Activated CD8-positive, alpha-beta memory T cell treated with anti-CD3 and anti-CD28 coated beads, Interleukin-2, amount 50 U/mL, for 1 hour (primary cell): ENCODE measurements around the gene ALLC.

Source experiments
- DNase-seq: peaks from one replicate; pipeline ENCODE4 v3.0.0-alpha.2; 2020; ENCODE audit errors: extremely low read depth

The ALLC gene

DNA sequence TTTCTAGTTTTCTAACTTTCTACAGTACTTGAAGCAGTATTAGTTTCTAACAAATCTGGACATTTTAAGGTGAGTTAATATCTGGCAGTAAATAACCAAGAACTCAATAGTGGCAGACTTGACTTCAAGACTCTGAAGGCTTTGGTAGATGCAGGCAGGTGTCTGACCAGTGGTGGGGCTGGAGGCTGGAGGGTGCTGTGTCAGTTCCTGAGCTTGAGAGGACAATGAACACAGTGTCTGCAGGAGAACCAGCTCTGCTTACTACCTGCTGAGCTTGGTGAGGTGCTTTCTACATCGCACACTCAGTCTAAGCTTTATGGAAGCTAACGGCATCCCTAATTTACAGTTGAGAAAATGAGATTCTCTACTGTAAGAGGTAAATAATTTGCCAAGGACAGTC is 21.2 kb downstream of the ALLC start:
- DNase-seq = no peak

DNA sequence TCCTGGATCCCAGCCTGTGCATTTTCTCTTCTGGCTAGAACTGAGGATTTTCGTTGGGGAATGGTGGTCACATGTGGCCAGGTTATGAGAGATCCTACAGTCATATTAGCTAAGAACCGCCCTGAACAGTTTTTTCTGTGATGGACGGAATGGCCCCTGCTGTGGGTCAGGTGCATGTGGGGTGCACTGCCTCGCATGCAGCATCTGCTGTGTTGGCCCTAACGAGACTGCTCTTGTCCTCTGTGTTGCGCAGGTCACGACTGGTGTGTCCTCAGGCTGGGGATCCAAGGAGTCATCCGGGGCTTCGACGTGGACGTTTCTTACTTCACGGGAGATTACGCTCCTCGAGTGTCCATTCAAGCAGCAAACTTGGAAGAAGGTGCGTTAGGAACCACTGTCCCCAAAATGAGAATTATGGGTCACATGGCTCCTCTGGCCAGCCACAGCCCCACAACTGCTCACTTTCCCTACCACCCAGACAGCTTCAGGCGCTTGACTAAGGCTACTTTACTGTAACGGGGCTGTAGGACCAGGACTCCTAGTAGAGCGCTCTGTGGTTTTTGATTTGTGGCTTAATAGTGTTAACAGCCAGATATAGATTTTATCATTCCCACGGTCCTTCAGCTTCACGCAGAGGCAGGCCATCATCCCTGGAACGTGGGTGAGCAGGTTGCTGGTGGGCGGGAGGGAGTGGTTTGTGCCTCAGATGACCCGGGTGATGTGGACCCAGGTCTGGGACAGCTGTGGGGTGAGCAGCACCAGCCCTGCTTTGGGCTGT is 21.8 kb downstream of the ALLC start:
- DNase-seq = no peak

DNA sequence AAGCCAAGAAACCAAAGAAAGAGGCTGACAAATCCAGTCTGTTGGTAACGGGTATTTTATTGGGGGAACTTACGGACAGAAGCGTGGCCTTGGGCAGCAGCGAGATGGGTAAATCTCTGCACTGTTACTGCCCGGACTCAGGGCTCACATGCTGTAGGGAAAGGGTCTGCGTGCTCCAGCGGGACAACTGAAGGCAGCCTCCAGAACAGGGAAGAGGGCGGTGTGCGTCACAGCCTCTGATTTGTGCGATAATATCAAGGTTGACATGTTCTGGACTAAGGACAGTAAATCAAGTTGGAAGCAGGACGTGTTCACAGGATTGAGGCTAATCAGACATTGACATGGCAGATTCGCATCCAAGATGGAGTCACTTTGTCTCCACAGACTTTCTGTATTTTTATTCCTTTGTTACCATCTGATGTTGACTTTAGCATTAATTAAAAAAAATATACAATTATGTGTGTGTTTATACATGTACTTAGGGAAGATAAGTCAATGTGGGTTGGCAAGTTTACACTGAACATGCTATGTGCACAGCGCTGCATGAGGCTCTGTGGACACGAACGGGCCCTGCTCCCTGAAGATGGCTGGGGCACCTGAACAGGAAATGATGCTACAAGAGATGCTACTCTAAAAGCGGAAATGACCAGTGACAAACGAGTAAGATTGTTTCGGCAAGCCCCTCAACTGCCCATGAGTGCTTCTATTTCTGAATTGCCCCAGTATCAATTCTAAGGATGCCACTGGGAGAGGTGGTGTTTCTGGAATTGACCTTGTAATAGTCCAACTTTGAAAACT is 22.7 kb downstream of the ALLC start:
- no peak for DNase-seq

DNA sequence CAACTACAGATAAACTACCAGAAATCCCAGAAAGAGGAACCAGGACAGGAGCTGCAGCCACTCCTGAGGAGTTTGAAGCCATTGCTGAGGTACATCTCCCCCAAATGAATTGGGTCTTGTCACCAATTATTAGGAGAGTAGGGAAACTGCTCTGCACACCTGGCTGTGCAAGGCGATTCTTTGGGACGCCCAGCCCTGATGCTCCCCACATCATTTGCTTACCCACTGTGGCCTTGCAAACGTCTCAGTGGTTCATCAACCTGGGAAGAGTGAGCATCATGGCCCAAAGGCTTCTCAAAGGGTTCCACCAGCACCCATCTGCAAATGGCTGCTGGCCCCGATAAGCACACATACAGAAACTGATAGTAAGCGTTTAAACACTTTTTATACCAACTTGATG is 23.6 kb downstream of the ALLC start:
- DNase-seq = no peak

- DNase-seq = no peak
Measured at GRCh38 chr2:3682811-3683210, 24.8 kb downstream of the ALLC start.

DNA sequence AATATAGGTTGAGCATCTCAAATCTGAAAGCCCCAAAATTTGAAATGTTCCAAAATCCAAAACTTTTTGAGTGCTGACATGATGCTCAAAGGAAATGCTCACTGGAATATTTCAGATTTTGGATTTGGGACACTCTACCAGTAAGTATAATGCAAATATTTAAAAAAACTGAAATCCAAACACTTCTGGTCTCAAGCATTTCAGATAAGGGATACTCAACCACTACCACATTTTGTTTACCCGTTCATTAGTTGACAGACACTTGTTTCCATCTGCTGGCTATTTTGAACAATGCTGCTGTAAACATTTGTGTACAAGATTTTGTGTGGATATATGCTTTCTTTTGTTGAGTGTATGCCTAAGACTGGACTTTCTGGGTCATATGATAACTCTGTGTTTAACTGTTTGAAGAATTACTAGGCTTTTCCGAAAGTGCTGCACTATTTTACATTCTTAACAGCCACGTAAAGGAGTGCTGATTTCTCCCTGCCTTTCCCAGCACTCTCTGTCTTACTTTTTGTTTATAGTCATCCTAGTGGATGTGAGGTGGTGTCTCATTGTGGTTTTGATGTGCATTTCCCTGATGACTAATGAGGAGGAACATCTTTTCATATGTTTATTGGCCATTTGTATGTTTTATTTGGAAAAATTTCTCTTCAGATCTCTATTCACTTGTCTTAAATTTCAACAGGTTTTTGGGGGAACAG is 25.9 kb downstream of the ALLC start:
- no peak for DNase-seq

DNA sequence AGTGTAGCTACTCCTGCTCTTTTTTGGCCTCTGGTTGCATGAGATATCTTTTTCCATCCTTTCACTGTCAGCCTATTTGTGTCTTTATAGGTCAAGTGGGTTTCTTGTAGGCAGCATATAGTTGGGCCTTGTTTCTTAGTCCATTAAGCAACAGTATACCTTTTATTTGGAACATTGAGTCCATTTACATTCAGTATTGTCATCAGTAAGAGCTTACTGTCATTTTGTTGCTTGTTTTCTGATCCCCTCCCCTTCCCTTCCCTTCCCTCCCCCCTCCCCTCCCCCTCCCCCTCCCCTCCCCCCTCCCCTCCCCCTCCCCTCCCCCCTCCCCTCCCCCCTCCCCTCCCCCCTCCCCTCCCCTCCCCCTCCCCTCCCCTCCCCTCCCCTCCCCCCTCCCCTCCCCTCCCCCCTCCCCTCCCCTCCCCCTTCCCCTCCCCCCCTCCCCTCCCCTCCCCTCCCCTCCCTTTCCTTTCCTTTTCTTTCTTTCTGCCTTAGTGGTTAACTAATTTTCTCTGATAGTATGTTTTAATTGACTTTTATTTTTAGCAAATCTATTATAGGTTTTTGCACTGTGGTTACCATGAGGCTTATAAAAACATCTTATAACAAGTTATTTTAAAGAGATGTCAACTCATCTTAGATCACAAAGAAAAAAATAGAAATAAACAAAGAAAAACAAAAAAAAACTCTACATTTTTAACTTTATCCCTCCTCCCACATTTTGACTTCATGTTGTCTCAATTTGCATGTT is 32.2 kb downstream of the ALLC start:
- DNase-seq = no peak

DNA sequence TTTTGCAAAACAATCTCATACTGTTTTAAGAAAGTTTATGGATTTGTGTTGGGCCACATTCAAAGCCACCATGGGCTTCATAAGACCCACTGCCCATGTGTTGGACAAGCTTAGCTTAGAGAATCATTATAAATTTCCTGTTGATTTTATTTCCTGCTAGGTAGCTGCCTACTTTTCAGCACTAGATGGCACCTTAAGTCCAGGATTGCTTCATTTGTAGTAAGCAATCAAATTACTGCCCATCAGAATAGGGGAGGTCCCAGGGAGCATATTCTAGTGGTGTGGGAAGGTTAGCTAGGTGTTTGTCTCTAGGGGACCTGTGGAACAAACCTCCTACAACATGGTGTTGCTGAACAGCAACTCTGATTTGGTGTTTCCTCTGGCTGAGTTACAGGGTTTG is 34.4 kb downstream of the ALLC start:
- DNase-seq = no peak

GRCh38 chr2:3696545-3696944 is 38.5 kb downstream of the ALLC start:
- DNase-seq = no peak

- no peak for DNase-seq
Measured at GRCh38 chr2:3701071-3701470, 43.1 kb downstream of the ALLC start.

DNA sequence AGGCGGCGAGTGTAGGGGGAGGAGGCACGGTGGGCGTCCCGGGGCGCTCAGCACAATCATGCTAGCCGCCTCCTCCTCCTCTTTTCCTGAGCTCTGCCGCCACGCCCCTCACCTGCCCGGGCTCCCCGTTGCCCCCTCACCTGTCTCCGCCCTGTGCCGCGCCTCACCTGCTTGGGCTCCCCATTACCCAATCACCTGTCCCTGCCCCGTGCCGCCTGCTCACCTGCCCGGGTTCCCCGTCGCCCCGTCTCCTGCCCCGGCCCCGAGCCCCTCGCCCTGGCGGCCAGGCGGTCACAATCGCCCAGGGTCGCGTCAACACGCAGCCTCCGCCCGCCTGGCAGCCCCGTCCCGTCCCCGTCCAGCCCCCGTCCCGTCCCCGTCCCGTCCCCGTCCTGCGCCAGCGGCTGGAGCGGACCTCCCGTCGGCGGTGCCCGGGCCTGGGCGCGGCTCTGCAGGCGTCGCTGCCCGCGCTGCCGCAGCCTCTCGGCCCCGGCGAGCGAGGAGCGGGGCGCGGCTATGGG is 45.3 kb downstream of the ALLC start, which contains the start of gene DCDC2C:
Gene DCDC2C, plus strand, starts transcription at position 340 of the 521 bp plus-strand sequence. Its CDS starts 177 bp downstream, at position 517.
- DNase-seq = no peak

DNA sequence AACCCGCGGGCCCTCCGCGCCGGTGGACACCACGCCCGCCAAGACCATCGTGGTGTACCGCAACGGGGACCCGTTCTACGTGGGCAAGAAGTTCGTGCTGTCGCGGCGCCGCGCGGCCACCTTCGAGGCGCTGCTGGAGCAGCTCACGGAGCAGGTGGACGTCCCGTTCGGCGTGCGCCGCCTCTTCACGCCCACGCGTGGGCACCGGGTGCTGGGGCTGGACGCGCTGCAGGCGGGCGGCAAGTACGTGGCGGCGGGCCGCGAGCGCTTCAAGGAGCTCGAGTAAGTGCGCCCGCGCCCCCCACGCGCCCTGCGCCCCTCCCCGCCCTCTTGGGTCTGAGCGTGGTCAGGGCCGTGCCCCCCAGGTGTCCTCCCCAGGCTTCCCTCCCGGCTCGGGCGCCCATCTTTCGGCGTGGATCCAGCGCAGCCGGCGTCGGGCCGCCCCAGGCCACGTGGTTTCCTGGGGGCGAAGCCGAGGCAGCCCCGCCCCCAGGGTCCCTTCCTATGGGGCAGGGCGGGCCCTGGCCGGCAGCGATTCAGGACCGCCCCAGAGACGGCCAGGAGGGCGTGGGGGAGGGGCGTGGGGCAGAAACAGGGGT is 45.9 kb downstream of the ALLC start:
- no peak for DNase-seq

DNA sequence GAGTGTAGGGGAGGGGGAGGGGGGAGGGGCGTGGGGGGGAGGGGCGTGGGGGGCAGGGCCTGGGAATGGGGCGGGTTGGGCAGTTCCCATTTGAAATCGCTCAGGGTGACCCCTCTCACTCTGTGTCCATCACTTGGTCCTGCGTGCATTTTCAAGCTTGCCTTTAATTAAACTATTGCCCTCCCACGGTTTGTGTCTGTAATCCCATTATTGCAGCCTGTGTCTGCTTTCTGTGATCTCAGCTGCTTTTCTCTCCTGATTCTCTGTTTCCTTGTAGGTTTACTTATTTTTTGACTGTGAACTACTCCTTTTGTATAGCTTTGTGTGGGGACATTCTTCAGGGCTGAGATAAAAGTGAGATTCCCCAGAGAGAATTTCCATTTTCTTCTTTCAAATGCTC is 46.7 kb downstream of the ALLC start:
- no peak for DNase-seq

GRCh38 chr2:3705782-3706181 is 47.8 kb downstream of the ALLC start:
- DNase-seq = no peak

- DNase-seq = no peak
Measured at GRCh38 chr2:3706892-3707291, 48.9 kb downstream of the ALLC start.

GRCh38 chr2:3708576-3708975 is 50.6 kb downstream of the ALLC start:
- no peak for DNase-seq

DNA sequence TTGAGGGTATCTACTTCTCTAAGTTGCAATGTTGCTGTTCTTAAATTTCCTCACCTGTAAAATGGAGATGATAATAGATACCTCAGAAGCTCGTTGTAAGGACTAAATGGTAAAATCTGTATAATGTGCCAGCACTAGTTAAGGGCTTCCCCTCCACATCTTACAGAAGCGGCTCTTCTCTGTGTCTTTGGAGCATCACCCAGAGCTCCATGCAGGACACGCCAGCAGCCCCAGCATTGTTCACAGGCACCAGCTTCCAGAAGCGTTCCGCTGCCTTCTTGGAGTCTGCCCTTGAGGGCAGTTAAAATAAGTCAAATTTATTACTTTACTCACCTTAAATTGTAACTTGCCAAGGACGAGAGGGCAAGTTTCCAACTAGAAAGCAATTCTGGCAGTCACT is 51.2 kb downstream of the ALLC start:
- no peak for DNase-seq

DNA sequence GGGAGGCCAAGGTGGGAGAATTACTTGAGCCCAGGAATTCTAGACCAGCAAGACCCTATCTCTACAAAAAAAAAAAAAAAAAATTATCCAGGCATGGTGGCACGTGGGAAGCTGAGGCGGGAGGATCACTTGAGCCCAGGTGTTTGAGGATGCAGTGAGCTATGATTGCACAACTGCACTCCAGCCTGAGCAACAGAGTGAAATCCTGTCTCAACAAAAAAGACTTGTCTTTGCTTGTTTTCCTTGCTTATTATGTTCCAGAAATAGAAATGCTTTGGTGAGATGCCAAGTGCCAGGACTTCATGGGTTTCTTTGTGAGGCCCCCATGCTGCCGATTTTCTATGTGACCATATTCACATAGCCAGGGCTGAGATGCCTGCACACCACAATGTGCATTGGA is 54.4 kb downstream of the ALLC start:
- no peak for DNase-seq

- DNase-seq = no peak
Measured at GRCh38 chr2:3712831-3713503, 55.0 kb downstream of the ALLC start.

DNA sequence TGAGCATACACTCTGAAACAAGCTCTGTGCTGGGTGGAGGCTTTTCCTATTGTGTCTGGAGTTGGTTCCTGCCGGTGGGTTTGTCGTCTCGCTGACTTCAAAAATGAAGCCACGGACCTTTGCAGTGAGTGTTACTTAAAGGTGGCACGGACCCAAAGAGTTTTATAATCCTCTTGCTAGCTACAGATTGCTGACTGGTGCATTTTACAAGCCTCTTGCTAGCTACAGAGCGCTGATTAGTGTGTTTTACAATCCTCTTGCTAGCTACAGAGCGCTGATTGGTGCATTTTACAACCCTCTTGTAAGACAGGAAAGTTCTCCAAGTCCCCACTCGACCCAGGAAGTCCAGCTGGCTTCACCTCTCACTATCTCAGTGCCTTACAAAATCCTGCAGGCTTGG is 60.7 kb downstream of the ALLC start:
- no peak for DNase-seq

DNA sequence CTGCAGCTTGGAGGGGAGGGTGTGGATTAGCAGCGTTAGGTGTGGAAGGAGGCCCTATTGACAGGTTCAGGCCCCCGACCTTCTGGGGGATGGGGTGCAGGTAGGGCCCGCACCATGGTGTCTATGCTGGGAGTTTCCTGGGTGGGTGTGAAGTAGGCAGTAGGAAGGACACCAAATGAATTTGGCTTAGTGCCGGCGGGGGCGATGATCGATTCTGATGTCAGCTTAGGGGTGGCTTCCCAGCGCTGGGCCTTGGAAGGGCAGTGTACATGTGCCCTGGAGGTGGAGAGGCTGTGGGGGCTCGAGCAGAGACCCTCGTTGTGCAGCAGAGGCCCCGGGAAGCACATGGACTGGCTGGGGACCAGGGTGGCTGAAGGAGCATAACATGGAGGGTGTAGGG is 67.0 kb downstream of the ALLC start:
- DNase-seq = no peak
